H1 (cell line): ENCODE data around the gene NR0B2.

Source experiments
- ATF2 ChIP-seq: IDR thresholded peaks from 2 replicates; pipeline ENCODE4 v1.6.1; 2012; ENCODE audit warnings: low read length, inconsistent platforms
- CTCF ChIP-seq, 3 experiments: IDR thresholded peaks; 1 replicate in 2 of 3; 2 replicates in 1 of 3; pipeline versions ENCODE4 v1.5.1 to v1.6.1; 2011; ENCODE audit warnings: low read length in 3 of 3, mild to moderate bottlenecking in 3 of 3, inconsistent platforms in 2 of 3, low read depth in 1 of 3, moderate library complexity in 1 of 3; ENCODE audit not compliant: insufficient read depth in 1 of 3; ENCODE audit errors: control extremely low read depth in 1 of 3
- GABPA ChIP-seq: IDR thresholded peaks from 2 replicates; pipeline ENCODE4 v1.6.1; 2011; ENCODE audit warnings: mild to moderate bottlenecking, low read length, moderate library complexity, borderline replicate concordance; ENCODE audit not compliant: insufficient read depth
- HDAC2 ChIP-seq, 2 experiments: fragments of 300-600 bp in 1 of 2; sonication (generic) in 1 of 2; IDR thresholded peaks; 2 replicates each; pipeline ENCODE4 v1.6.1; 2011 to 2012; ENCODE audit warnings: low read depth in 2 of 2, low read length in 2 of 2, mild to moderate bottlenecking in 2 of 2, moderate library complexity in 2 of 2, borderline replicate concordance in 1 of 2, inconsistent platforms in 1 of 2
- PHF8 ChIP-seq: fragments of 200-600 bp; sonication (generic); conservative IDR thresholded peaks from 2 replicates; pipeline ENCODE4 v1.7.1; 2012; ENCODE audit warnings: low read depth, mild to moderate bottlenecking, inconsistent platforms, low read length, moderate library complexity
- POLR2A ChIP-seq, 2 experiments: IDR thresholded peaks; 1 replicate in 1 of 2; 2 replicates in 1 of 2; pipeline ENCODE4 v1.6.1; 2011; ENCODE audit warnings: low read depth in 2 of 2, low read length in 2 of 2, mild to moderate bottlenecking in 2 of 2; ENCODE audit errors: control extremely low read depth in 1 of 2
- RAD21 ChIP-seq, 2 experiments: IDR thresholded peaks in 1 of 2; conservative IDR thresholded peaks in 1 of 2; 2 replicates each; pipeline ENCODE4 v1.6.1; 2011; ENCODE audit warnings: low read depth in 2 of 2, low read length in 2 of 2, improper control_type of control experiment in 1 of 2, inconsistent platforms in 1 of 2, mild to moderate bottlenecking in 1 of 2, moderate library complexity in 1 of 2
- SP1 ChIP-seq: IDR thresholded peaks from 2 replicates; pipeline ENCODE4 v1.6.1; 2011; ENCODE audit warnings: low read depth, low read length
- TAF7 ChIP-seq: optimal IDR thresholded peaks from 2 replicates; pipeline ENCODE3; 2011; ENCODE audit warnings: low read depth, mild to moderate bottlenecking, inconsistent platforms, low read length, moderate library complexity, borderline replicate concordance
- TEAD4 ChIP-seq: IDR thresholded peaks from 2 replicates; pipeline ENCODE4 v1.6.1; 2012; ENCODE audit warnings: low read depth, low read length, inconsistent platforms, mixed read lengths
- ZNF274 ChIP-seq: IDR thresholded peaks from 2 replicates; pipeline ENCODE4 v1.7.0; 2012; ENCODE audit warnings: low read length, borderline replicate concordance; ENCODE audit errors: extremely low read depth

- no peak for TF ChIP-seq POLR2A (IDR thresholded peaks at IDR 0.05; ENCODE audit: control extremely low read depth in 1 of 2, low read depth in 2 of 2, low read length in 2 of 2)
- no peak for TF ChIP-seq CTCF (IDR thresholded peaks at IDR 0.05; ENCODE audit: control extremely low read depth in 1 of 3, insufficient read depth in 1 of 3, low read depth in 1 of 3, low read length in 3 of 3)
- TF ChIP-seq GABPA, result no peak
- no peak for TF ChIP-seq TAF7
- no peak for TF ChIP-seq ZNF274
- TF ChIP-seq SP1, result no peak
- TF ChIP-seq RAD21 (IDR thresholded peaks at IDR 0.05 in 1 of 2, conservative IDR thresholded peaks at IDR 0.05 in 1 of 2; ENCODE audit: low read depth in 2 of 2, low read length in 2 of 2), result no peak
- no peak for TF ChIP-seq PHF8
- TF ChIP-seq ATF2, result no peak
- no peak for TF ChIP-seq HDAC2 (IDR thresholded peaks at IDR 0.05; ENCODE audit: borderline replicate concordance in 1 of 2, low read depth in 2 of 2, low read length in 2 of 2)
- TF ChIP-seq TEAD4, result no peak
These were observed 36.1 kb upstream of the NR0B2 start for GRCh38 chr1:26949926-26950319.
